Fibroblast of lung (primary cell): ENCODE data around the gene PPP2R3B. TPM values are rescaled to one million over a fixed set of nuclear protein-coding genes. Genes with fewer than 3 reads are reported as not detected.

Experiments
- DNase-seq, 2 donors: peaks; one replicate each; pipeline versions ENCODE4 v3.0.0 to v3.0.0-alpha.2; 2010; ENCODE audit warnings: low read depth in 2 of 2
- H2AFZ ChIP-seq: 2 replicates; pipeline ENCODE4 v1.5.1; 2012; ENCODE audit warnings: low read length, control low read depth, inconsistent platforms
- H3K27ac ChIP-seq: 2 replicates; pipeline ENCODE4 v1.5.1; 2011; ENCODE audit warnings: low read length, control low read depth; ENCODE audit not compliant: insufficient read depth
- H3K27me3 ChIP-seq: 2 replicates; pipeline ENCODE4 v1.5.1; 2011; ENCODE audit warnings: mild to moderate bottlenecking, low read length; ENCODE audit not compliant: control insufficient read depth, insufficient read depth
- H3K36me3 ChIP-seq: 2 replicates; pipeline ENCODE4 v1.5.1; 2011; ENCODE audit warnings: low read length; ENCODE audit not compliant: control insufficient read depth, insufficient read depth
- H3K4me1 ChIP-seq: 2 replicates; pipeline ENCODE4 v1.5.1; 2011; ENCODE audit warnings: low read length; ENCODE audit not compliant: control insufficient read depth, insufficient read depth; ENCODE audit errors: extremely low read depth
- H3K4me2 ChIP-seq: 2 replicates; pipeline ENCODE4 v1.5.1; 2011; ENCODE audit warnings: low read length, control low read depth; ENCODE audit not compliant: insufficient read depth; ENCODE audit errors: extremely low read depth
- H3K4me3 ChIP-seq, 4 experiments: fragments of 200-600 bp in 1 of 4; sonication (generic) in 1 of 4; replicated peaks in 1 of 4; 2 replicates each; pipeline ENCODE4 v1.5.1; 2011 to 2016; ENCODE audit warnings: low read length in 4 of 4, low read depth in 3 of 4, mild to moderate bottlenecking in 3 of 4, control low read depth in 2 of 4, inconsistent platforms in 1 of 4, mixed read lengths in 1 of 4; ENCODE audit not compliant: insufficient read depth in 1 of 4; ENCODE audit errors: control extremely low read depth in 1 of 4
- H3K79me2 ChIP-seq: 2 replicates; pipeline ENCODE4 v1.5.1; 2012; ENCODE audit warnings: mild to moderate bottlenecking, low read length, inconsistent platforms; ENCODE audit not compliant: control insufficient read depth, insufficient read depth
- H3K9ac ChIP-seq: 2 replicates; pipeline ENCODE4 v1.5.1; 2011; ENCODE audit warnings: mild to moderate bottlenecking, low read length, control low read depth; ENCODE audit not compliant: insufficient read depth
- H3K9me3 ChIP-seq: 2 replicates; pipeline ENCODE4 v1.5.1; 2012; ENCODE audit warnings: low read depth, low read length; ENCODE audit not compliant: control insufficient read depth, insufficient read depth
- H4K20me1 ChIP-seq: 2 replicates; pipeline ENCODE4 v1.5.1; 2011; ENCODE audit warnings: low read length; ENCODE audit not compliant: control insufficient read depth, insufficient read depth; ENCODE audit errors: extremely low read depth
- EZH2 ChIP-seq: IDR thresholded peaks from 2 replicates; pipeline ENCODE4 v1.5.1; 2012; ENCODE audit warnings: low read length, control low read depth, mild to moderate bottlenecking; ENCODE audit errors: missing control alignments
- polyA plus RNA-seq, 2 donors: library from polyadenylated mRNA; depleted of rRNA in 1 of 2; stranded (reverse) in 1 of 2; unstranded in 1 of 2; fragments of >200 nt; gene quantifications; 2 replicates each; pipeline ENCODE4 v1.2.1, GENCODE V29; 2011 to 2012; ENCODE audit warnings: missing spikeins in 1 of 2
- total RNA-seq: library from RNA; depleted of rRNA; stranded (reverse); fragments of >200 nt; gene quantifications from 2 replicates; pipeline ENCODE4 v1.2.1, GENCODE V29; 2014
- TF ChIP-seq, protein P1 (sequence below), 2 donors: IDR thresholded peaks in 1 of 2; conservative IDR thresholded peaks in 1 of 2; 1 replicate in 1 of 2; 2 replicates in 1 of 2; pipeline ENCODE4 v1.5.1; 2011 to 2012; ENCODE audit warnings: low read length in 2 of 2, control low read depth in 1 of 2, inconsistent platforms in 1 of 2, low read depth in 1 of 2, mild to moderate bottlenecking in 1 of 2

PPP2R3B gene
- total and polyA plus RNA-seq, 2 donors (not counting 1 experiment from before 2014, with no cell fraction given): 3.2 to 14.7 TPM

DNA sequence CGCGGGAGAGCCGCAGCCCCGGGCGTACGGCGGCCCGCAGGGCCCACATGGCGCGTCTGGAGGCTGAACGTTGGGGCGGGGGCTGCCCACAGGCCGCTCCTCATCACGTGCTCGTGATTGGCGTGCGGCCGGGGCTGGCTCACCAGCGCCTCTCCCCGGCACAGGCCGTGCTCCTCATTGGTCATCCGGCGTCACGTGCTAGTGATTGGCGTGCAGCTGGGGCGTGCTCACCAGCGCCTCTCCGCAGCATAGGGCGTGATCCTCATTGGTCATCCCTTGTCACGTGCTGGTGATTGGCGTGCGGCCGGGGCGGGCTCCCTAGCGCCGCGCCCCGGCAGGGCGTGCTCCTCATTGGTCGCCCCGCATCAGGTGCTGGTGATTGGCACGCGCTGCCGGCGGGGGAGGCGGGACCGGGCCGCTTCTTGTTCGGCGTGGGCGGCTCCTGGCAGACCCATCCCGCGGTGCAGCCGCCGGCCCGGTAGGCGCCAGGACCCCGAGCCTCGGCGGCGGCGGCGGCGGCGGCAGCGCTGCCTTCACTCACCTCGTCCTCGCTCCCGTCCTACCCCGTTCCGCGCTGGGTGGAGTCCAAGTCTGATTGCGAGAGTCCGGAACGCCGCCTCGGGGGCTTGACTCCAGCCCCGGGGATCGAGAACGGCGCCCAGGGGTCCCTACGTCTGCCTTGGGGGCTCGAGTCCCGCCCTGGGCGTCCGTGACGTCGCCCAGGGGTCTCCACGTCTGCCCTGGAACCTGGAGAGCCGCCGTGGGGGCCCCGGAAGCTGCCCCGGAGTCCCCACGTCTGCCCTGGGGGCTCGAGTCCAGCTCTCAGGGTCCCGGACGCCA is 67.7 kb downstream of the PPP2R3B start, which contains the start of gene GTPBP6:
GTPBP6 (minus strand) TSS at position 58 of the 840 bp plus-strand sequence; CDS start at position 49, 9 bp downstream.
- H3K9ac ChIP-seq: peak within 1 kb of the TSS; percentile 94
- H3K4me2 ChIP-seq: peak within 1 kb of the TSS; percentile 92
- H3K27ac ChIP-seq: peak within 1 kb of the TSS; percentile 89
- DNase-seq: peak; percentile 99 to 100
- H3K4me1 ChIP-seq: no peaks in the 10 kb centered on the region
- H3K79me2 ChIP-seq: peaks cover 2% of the 10 kb centered on the region
- peak within 1 kb of the TSS; percentile 78 for H2AFZ ChIP-seq
- no peaks in the 10 kb centered on the region for H3K27me3 ChIP-seq
- H3K36me3 ChIP-seq: peaks cover 12% of the 10 kb centered on the region
- H3K9me3 ChIP-seq: no peaks in the 10 kb centered on the region
- H3K4me3 ChIP-seq: peak within 1 kb of the TSS; percentile 71 to 97 (median 88)
- H4K20me1 ChIP-seq: no peaks in the 10 kb centered on the region
- TF ChIP-seq, protein P1, sequence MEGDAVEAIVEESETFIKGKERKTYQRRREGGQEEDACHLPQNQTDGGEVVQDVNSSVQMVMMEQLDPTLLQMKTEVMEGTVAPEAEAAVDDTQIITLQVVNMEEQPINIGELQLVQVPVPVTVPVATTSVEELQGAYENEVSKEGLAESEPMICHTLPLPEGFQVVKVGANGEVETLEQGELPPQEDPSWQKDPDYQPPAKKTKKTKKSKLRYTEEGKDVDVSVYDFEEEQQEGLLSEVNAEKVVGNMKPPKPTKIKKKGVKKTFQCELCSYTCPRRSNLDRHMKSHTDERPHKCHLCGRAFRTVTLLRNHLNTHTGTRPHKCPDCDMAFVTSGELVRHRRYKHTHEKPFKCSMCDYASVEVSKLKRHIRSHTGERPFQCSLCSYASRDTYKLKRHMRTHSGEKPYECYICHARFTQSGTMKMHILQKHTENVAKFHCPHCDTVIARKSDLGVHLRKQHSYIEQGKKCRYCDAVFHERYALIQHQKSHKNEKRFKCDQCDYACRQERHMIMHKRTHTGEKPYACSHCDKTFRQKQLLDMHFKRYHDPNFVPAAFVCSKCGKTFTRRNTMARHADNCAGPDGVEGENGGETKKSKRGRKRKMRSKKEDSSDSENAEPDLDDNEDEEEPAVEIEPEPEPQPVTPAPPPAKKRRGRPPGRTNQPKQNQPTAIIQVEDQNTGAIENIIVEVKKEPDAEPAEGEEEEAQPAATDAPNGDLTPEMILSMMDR (conservative IDR thresholded peaks at IDR 0.05 in 1 of 2, IDR thresholded peaks at IDR 0.05 in 1 of 2; ENCODE audit: low read depth in 1 of 2, low read length in 2 of 2): peak; percentile 12 to 15
- no peak for TF ChIP-seq EZH2

DNA sequence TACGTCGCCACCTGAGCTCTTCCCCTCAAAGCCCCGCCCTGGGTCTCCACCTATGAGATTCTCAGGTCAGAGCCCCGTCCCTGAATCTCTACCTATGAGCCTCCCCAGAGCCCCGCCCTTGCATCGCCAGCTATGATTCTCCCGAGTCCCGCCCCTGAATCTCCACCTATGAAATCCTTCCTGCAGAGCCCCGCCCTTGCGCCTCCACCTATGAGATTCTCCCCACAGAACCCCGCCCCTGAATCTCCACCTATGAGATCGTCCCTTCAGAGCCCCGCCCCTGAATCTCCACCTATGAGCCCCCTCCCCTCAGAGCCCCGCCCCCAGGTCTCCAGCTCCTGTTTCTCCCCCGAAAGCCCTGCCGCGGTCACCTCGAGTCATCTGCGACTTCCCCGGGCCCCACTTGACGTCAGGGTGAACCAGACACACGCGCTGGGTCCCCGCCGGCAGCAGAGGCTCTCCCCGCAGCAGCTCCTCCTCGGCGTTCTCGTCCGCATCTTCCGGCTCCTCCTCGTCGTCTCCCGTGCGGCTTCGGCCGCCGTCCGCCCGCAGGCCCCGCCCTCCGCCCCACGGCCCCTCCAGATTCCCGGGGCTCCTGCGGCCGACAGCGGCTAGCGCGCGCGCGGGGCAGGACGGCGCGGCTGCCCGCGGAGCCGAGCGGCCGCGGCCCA is 68.5 kb downstream of the PPP2R3B start:
- Histone ChIP-seq H3K79me2 (peaks cover 2% of the 10 kb centered on the region), H4K20me1 (no peaks in the 10 kb centered on the region), H2AFZ (peak overlapping the region; percentile 78), H3K9ac (peak overlapping the region; percentile 87), H3K27ac (peak overlapping the region; percentile 89), H3K27me3 (no peaks in the 10 kb centered on the region), H3K4me3 (peak overlapping the region; percentile 63 to 82 (median 70)), H3K36me3 (peaks cover 14% of the 10 kb centered on the region), H3K9me3 (no peaks in the 10 kb centered on the region), H3K4me1 (no peaks in the 10 kb centered on the region), H3K4me2 (peak overlapping the region; percentile 59)
- peak; percentile 97 to 98 for DNase-seq
- TF ChIP-seq, protein P1 (conservative IDR thresholded peaks at IDR 0.05 in 1 of 2, IDR thresholded peaks at IDR 0.05 in 1 of 2; ENCODE audit: low read depth in 1 of 2, low read length in 2 of 2): no peak
- TF ChIP-seq EZH2: no peak

DNA sequence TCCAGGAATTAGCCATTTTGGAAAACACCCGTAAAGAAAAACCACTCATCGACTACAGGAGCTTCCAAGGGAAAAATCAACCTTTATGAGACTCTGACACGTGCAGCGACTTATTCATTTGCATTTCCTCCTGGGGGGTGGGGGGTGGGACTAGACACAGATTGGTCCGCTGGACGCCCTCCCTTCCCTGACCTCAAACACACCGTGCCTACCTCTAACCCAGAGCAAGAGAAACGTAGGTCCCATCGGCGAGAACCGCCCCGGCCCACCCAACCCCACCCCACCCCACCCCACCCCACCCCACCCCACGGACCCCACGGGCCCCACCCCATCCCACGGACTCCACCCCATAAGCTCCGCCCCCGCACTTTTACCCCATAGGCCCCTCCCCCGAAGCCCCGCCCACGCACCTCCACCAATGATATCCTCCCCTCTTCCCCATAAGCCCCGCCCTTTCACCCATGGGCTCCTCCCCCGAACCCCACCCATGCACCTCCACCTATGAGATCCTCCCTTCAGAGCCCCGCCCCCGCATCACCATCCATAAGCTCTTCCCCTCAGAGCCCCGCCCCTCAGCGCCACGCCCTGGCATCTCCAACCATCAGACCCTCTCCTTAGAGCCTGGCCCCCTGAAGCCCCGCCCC is 69.2 kb downstream of the PPP2R3B start:
- DNase-seq: no peak
- Histone ChIP-seq H2AFZ (no peak overlapping the region), H3K27ac (peak overlapping the region; percentile 23), H3K9ac (no peak overlapping the region), H3K27me3 (no peaks in the 10 kb centered on the region), H3K79me2 (peaks cover 2% of the 10 kb centered on the region), H3K4me1 (no peaks in the 10 kb centered on the region), H3K36me3 (peaks cover 15% of the 10 kb centered on the region), H3K4me3 (peak overlapping the region; percentile 62 to 82 (median 70)), H4K20me1 (no peaks in the 10 kb centered on the region), H3K9me3 (no peaks in the 10 kb centered on the region), H3K4me2 (peak overlapping the region; percentile 59)
- no peak for TF ChIP-seq EZH2
- TF ChIP-seq, protein P1 (conservative IDR thresholded peaks at IDR 0.05 in 1 of 2, IDR thresholded peaks at IDR 0.05 in 1 of 2; ENCODE audit: low read depth in 1 of 2, low read length in 2 of 2): no peak
